Loucy (cell line): ENCODE data around the gene POLR2L.

Experiments
- CTCF ChIP-seq: fragments of 200-600 bp; sonication (generic); conservative IDR thresholded peaks from 2 replicates; pipeline ENCODE4 v1.5.1; 2014; ENCODE audit warnings: mild to moderate bottlenecking, antibody characterized with exemption, low read length
- EZH2phosphoT487 ChIP-seq: fragments of 200-600 bp; IDR thresholded peaks from 2 replicates; pipeline ENCODE4 v1.6.1; 2018; ENCODE audit warnings: antibody characterized with exemption, mild to moderate bottlenecking, moderate library complexity, borderline replicate concordance

DNA sequence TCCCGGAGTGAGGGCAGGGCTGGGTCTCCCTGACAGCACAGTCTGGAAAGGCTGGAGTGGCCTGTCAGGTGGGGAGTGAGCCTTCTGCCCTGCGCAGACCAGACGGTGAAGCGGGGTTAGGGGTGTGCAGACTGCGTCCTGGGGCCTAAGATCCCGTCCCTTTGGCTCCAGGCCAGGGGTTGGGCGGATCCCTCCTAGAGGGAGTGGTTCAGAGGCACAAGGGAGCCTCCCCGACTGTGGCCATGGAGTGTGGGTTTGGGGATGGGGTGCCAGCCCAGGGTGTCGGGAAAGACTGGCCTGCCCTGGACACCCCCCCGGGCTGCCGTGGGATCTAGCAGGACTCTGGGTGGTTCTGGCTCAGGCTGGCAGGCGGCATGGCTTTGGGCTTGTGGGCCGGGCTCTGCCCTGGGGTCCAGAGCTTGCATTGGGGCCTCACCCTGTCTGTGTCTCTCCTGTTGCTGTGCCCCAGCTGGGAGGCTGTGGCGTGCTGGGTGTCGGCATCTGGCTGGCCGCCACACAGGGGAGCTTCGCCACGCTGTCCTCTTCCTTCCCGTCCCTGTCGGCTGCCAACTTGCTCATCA is 19.8 kb upstream of the POLR2L start:
- TF ChIP-seq CTCF (no peak), EZH2phosphoT487 (no peak)
